ENCODE results near the gene SEMA3B.

- peak; percentile 50 to 73 for TF ChIP-seq CTCF (IDR thresholded peaks at IDR 0.05; ENCODE audit: extremely low read depth in 1 of 2, insufficient read depth in 1 of 2, low read depth in 1 of 2, low read length in 2 of 2)
- TF ChIP-seq EZH2 (IDR thresholded peaks at IDR 0.05; ENCODE audit: borderline replicate concordance, low read depth, low read length, severe bottlenecking): no peak
- TF ChIP-seq POLR2AphosphoS5 (IDR thresholded peaks at IDR 0.05; ENCODE audit: insufficient read depth, low read depth, low read length): no peak
- TF ChIP-seq MAX (IDR thresholded peaks at IDR 0.05; ENCODE audit: insufficient read depth, insufficient read length): no peak
- no peak for TF ChIP-seq JUN (IDR thresholded peaks at IDR 0.05; ENCODE audit: borderline replicate concordance, insufficient read depth, insufficient read length, low read depth)
- TF ChIP-seq POLR2A (IDR thresholded peaks at IDR 0.05; ENCODE audit: low read depth, low read length): no peak
- TF ChIP-seq GATA2 (IDR thresholded peaks at IDR 0.05; ENCODE audit: insufficient read depth, insufficient read length, low read depth, low read length): no peak
These were observed 11.7 kb upstream of the SEMA3B start for GRCh38 chr3:50256978-50257890.
